OCI-LY1 (cell line): ENCODE results near the gene ZNF519.

Experiments
- CTCF ChIP-seq: fragments of 200-600 bp; sonication (generic), shearing (Covaris generic); IDR thresholded peaks from 2 replicates; pipeline ENCODE4 v1.5.1; 2017; ENCODE audit warnings: mild to moderate bottlenecking, antibody characterized with exemption, low read length, moderate library complexity, mixed read lengths
- EZH2 ChIP-seq: fragments of 200-600 bp; sonication (generic), shearing (Covaris generic); IDR thresholded peaks from 2 replicates; pipeline ENCODE4 v1.8.0; 2017; ENCODE audit warnings: borderline replicate concordance, mixed run types, mild to moderate bottlenecking, antibody characterized with exemption, low read length, moderate library complexity, mixed read lengths

GRCh38 chr18:14104201-14104600 lies 28.0 kb downstream of the ZNF519 start:
- TF ChIP-seq CTCF (no peak), EZH2 (no peak)
